DND-41 (cell line): Measurements from ENCODE around the gene GPRC5A.

Experiments
- CTCF ChIP-seq: IDR thresholded peaks from 2 replicates; pipeline ENCODE4 v1.5.1; 2012; ENCODE audit warnings: borderline replicate concordance, low read length, moderate library complexity, mild to moderate bottlenecking; ENCODE audit not compliant: poor library complexity, severe bottlenecking; ENCODE audit errors: extremely low read depth
- EZH2 ChIP-seq: IDR thresholded peaks from 3 replicates; pipeline ENCODE4 v1.6.1; 2012; ENCODE audit warnings: borderline replicate concordance, low read depth, mild to moderate bottlenecking, moderate library complexity, low read length, inconsistent platforms; ENCODE audit not compliant: severe bottlenecking

GRCh38 chr12:12918781-12919389, 27.5 kb downstream of the GPRC5A start:
- no peak for TF ChIP-seq CTCF
- no peak for TF ChIP-seq EZH2
